Activated CD8-positive, alpha-beta T cell treated with anti-CD3 and anti-CD28 coated beads, Interleukin-2, amount 10 ng/mL, durations not matched to agents 7 days and 5 days (primary cell): ENCODE measurements around the gene FOXM1. TPM values are rescaled to one million over a fixed set of nuclear protein-coding genes. Genes with fewer than 3 reads are reported as not detected.

ENCODE experiments used
- ATAC-seq: fragments of 150-1000 bp; cut with Tn5 transposase; one replicate; pipeline ENCODE4 v1.10.0; 2021; ENCODE audit warnings: moderate library complexity
- CTCF ChIA-PET: fragments of 350-600 bp; sonication (Branson Sonifier 250); formaldehyde crosslinking; loops from one replicate; lab custom pipeline; 2021; ENCODE audit warnings: antibody characterized with exemption; lab: Charles Lee
- POLR2A ChIA-PET: fragments of 350-600 bp; sonication (Branson Sonifier 250); formaldehyde crosslinking; loops from one replicate; lab custom pipeline; 2021; ENCODE audit warnings: antibody characterized with exemption; lab: Charles Lee
- DNase-seq: peaks from one replicate; pipeline ENCODE4 v3.0.0-alpha.2; 2020
- H3K27ac Mint-ChIP-seq: one replicate; pipeline ENCODE4 v1.8.0; 2021; ENCODE audit warnings: mild to moderate bottlenecking, mixed read lengths
- H3K27me3 Mint-ChIP-seq: one replicate; pipeline ENCODE4 v1.8.0; 2021; ENCODE audit warnings: low read depth, mixed read lengths
- H3K36me3 Mint-ChIP-seq: one replicate; pipeline ENCODE4 v1.8.0; 2021; ENCODE audit warnings: low read depth, mixed read lengths
- H3K4me1 Mint-ChIP-seq: one replicate; pipeline ENCODE4 v1.8.0; 2021; ENCODE audit warnings: low read depth, mixed read lengths
- H3K4me3 Mint-ChIP-seq: one replicate; pipeline ENCODE4 v1.8.0; 2021; ENCODE audit warnings: mild to moderate bottlenecking, mixed read lengths
- H3K9me3 Mint-ChIP-seq: one replicate; pipeline ENCODE4 v1.8.0; 2022; ENCODE audit warnings: mixed read lengths; ENCODE audit not compliant: insufficient read depth
- total RNA-seq, 2 experiments: library from RNA; stranded (reverse); gene quantifications; one replicate each; pipeline ENCODE4 v1.2.3, GENCODE V29; 2021

FOXM1 gene
- total RNA-seq, 2 experiments from 2014 or later, result 138 to 142 TPM

DNA sequence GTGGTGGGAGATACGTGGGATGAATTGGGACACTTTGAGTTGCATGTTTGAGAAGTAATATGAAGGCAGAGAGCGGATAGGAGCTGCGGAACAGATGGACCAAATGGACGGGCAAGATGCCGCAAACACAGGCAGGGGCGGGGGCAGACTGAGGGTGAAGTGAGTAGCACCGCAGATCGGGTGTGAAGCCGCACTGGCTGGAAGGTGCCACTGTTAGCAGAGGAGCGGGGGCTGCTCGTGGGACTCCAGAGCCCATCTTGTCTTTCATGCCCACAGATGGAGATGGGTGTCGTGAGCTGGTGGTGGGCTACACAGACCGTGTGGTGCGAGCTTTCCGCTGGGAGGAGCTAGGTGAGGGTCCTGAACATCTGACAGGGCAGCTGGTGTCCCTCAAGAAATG lies 57.2 kb downstream of the FOXM1 start:
- no peak overlapping the region for H3K27ac Mint-ChIP-seq
- peaks cover 53% of the 10 kb centered on the region for H3K36me3 Mint-ChIP-seq
- ATAC-seq (no peak), DNase-seq (no peak)
- no peaks in the 10 kb centered on the region for H3K27me3 Mint-ChIP-seq
- no peaks in the 10 kb centered on the region for H3K9me3 Mint-ChIP-seq
- ChIA-PET POLR2A (interaction anchor here (1.0 kb wide), 1 partner anchor 79 kb away, joined by 3 read pairs; no protein-coding TSS in a partner anchor), CTCF (no interaction called here)
- H3K4me3 Mint-ChIP-seq, result no peak overlapping the region
- H3K4me1 Mint-ChIP-seq, result peaks cover 8% of the 10 kb centered on the region

DNA sequence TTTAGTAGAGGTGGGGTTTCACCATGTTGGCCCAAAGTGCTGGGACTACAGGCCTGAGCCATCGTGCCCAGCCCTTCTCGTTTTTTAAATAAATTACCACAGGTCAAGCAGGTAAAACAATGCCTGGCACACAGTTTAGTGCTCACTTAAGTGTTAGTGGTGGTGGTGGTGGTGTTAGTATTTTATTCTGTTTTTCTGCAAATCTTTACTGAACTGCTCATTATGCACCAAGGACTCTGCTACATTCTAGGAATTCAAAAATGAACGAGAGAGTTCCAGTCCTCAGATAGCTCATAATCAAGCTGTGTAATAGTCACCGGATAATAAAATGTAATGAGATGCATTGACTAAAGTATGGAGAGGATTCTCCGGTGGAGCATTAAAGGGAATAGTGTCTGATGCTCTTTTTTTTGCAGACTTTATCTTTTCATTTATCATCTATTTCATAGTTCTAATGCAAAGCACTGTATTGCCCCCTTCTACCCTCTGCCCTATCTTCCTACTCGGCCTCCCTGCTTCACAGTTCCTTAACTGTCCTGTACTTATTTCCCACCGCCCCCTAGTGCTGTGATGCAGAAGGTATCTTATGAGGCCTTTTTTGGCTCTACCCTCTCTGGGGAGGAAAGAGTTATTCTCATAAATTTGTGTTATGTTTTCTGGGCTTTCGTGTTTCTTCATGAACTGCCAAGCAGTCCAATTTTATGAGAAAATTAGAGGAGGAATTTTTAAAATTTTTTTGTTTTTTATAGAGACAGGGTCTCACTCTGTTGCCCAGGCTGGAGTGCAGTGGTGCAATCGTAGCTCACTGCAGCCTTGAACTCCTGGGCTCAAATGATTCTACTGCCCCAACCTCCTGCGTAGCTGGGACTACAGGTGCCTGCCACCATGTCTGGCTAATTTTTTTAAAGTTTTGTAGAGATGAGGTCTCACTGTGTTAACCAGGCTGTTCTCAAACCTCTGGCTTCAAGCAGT lies 63.5 kb downstream of the FOXM1 start:
- Mint-ChIP-seq H3K36me3 (peaks cover 21% of the 10 kb centered on the region), H3K4me1 (peaks cover 27% of the 10 kb centered on the region), H3K27ac (peak overlapping the region; percentile 99), H3K27me3 (no peaks in the 10 kb centered on the region), H3K9me3 (no peaks in the 10 kb centered on the region), H3K4me3 (peak overlapping the region; percentile 98)
- peak; percentile 37 for ATAC-seq
- POLR2A ChIA-PET, result interaction anchor here (0.5 to 3.2 kb wide), 8 partner anchors 18 to 959 kb away, joined by 3 to 12 read pairs (median 3); partner anchors contain the start of genes FKBP4, FOXM1 and RHNO1
- CTCF ChIA-PET, result interaction anchor here (0.7 to 2.2 kb wide), 14 partner anchors 9 to 130 kb away, joined by 3 to 11 read pairs (median 4); no protein-coding TSS in a partner anchor
- DNase-seq, result peak; percentile 75

DNA sequence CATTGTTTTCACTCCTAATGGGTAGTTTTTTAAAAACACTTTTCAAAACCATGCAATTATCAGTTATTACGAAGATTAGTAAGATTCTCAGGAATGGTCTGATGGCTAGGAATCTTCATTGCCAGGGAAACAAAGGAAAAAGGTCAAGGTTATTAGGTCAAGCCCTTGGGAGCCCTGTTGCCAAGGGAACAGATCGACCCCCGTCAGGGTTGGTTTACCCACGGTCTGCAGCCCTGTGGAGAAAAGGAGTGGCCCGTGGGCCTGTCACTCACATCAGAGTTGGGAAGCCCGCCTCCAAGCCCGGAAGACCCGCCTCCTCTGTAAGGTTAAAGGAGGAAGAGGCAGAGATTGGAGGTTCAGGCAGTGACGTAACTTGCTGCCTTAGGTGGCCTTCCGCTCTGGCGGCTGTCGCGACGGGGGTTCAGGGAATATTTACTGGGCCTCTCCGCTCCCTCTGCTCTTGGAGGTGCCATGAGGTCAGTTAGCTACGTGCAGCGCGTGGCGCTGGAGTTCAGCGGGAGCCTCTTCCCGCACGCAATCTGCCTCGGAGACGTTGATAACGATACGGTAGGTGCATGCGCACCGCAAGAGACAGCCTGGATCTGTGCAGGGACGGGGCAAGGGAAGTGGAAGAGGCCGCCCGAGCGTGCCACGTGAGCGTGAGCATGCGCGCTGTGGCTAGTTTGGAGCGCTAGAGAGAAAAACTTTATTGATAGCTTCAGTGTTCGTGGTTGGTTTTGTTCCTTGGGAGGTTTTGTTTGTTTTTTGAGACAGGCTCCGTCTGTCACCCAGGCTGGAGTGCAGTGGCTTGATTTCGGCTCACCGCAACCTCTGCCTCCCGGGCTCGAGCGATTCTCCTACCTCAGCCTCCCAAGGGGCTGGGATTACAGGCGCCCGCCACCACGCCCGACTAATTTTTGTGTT lies 64.4 kb downstream of the FOXM1 start, which contains the start of gene ITFG2:
Gene ITFG2 (plus strand): TSS at position 379 of the 924 bp plus-strand sequence. CDS start 93 bp downstream, at position 472.
- Mint-ChIP-seq H3K27me3 (no peaks in the 10 kb centered on the region), H3K9me3 (no peaks in the 10 kb centered on the region), H3K27ac (peak within 1 kb of the TSS; percentile 99), H3K36me3 (peaks cover 12% of the 10 kb centered on the region), H3K4me1 (peaks cover 27% of the 10 kb centered on the region), H3K4me3 (peak within 1 kb of the TSS; percentile 98)
- CTCF ChIA-PET, result interaction anchor here (1.1 to 2.2 kb wide), 7 partner anchors 8 to 129 kb away, joined by 3 to 11 read pairs (median 4); no protein-coding TSS in a partner anchor
- DNase-seq (peak; percentile 99), ATAC-seq (peak; percentile 95)
- POLR2A ChIA-PET, result interaction anchor here (0.6 to 3.2 kb wide), 6 partner anchors 17 to 260 kb away, joined by 3 to 12 read pairs (median 3); partner anchors contain the start of gene FKBP4

DNA sequence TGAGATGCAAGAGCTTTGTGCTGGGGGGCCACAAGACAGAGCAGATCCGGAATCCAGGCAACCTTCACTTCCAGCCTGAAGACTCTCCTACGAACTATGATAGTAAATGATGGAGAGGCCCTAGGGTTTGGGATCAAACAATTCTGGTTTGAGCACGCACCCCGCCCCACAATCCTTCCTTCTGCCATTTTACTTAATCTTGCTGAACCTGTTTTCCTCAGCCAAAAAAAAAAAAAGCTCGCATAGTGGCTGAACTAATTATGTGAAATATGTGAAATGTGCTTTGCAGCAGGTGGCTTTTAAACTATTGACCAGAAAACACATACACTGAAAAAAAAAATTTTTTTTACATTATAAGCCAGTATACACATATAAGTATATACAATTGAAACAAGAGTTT lies 65.2 kb downstream of the FOXM1 start:
- Mint-ChIP-seq H3K4me3 (peak overlapping the region; percentile 98), H3K27me3 (no peaks in the 10 kb centered on the region), H3K4me1 (peaks cover 27% of the 10 kb centered on the region), H3K9me3 (no peaks in the 10 kb centered on the region), H3K36me3 (peaks cover 7% of the 10 kb centered on the region), H3K27ac (no peak overlapping the region)
- no peak for ATAC-seq
- ChIA-PET POLR2A (interaction anchor here (0.6 to 3.2 kb wide), 2 partner anchors 16 to 23 kb away, joined by 3 to 12 read pairs; no protein-coding TSS in a partner anchor), CTCF (no interaction called here)
- no peak for DNase-seq

Other genes with a start within 250 kb of the FOXM1 start
- gene FKBP4, start 82.2 kb downstream of the FOXM1 start, total RNA-seq, result 100 to 1,000 TPM in 1 of 2 experiments, 10 to 100 TPM in 1; 91.5 to 102 TPM
- gene ITFG2, start 64.5 kb downstream of the FOXM1 start, total RNA-seq, result 10 to 100 TPM; 42.3 to 44.5 TPM
- gene NRIP2, start 42.1 kb downstream of the FOXM1 start, total RNA-seq, result not detected
- under 1 TPM; 0.29 to 0.40 TPM for gene TEX52, start 20.1 kb downstream of the FOXM1 start, total RNA-seq
- 10 to 100 TPM; 56.9 to 65.9 TPM for gene RHNO1, start within 50 bp of the FOXM1 start, total RNA-seq
- gene TULP3, start 13.7 kb upstream of the FOXM1 start, total RNA-seq, result 10 to 100 TPM in 1 of 2 experiments, 1 to 10 TPM in 1; 9.2 to 10.5 TPM
- under 1 TPM; 0.34 to 0.44 TPM for gene TEAD4, start 82.2 kb upstream of the FOXM1 start, total RNA-seq
- not detected for gene TSPAN9, start 200.2 kb upstream of the FOXM1 start, total RNA-seq